GM18868 (cell line): ENCODE data around the gene ABLIM3.

Source experiments
- ATAC-seq: cut with Tn5 transposase; IDR thresholded peaks from one replicate; pipeline ENCODE4 v1.9.1; 2021; ENCODE audit warnings: mild to moderate bottlenecking, moderate library complexity; ENCODE audit not compliant: unreplicated experiment

The ABLIM3 gene

GRCh38 chr5:149301049-149301743 is 159.9 kb downstream of the ABLIM3 start:
- no peak for ATAC-seq

GRCh38 chr5:149301744-149302380 is 160.6 kb downstream of the ABLIM3 start:
- ATAC-seq, result no peak

GRCh38 chr5:149302641-149303040 is 161.3 kb downstream of the ABLIM3 start:
- no peak for ATAC-seq

GRCh38 chr5:149303210-149303609 is 161.9 kb downstream of the ABLIM3 start:
- ATAC-seq, result no peak

- ATAC-seq, result no peak
These were observed 163.1 kb downstream of the ABLIM3 start for GRCh38 chr5:149304195-149305078.

GRCh38 chr5:149309354-149309753 is 168.1 kb downstream of the ABLIM3 start:
- ATAC-seq, result no peak
